WTC11 (cell line): Measurements from ENCODE around the gene PLXNB2. TPM values are rescaled to one million over a fixed set of nuclear protein-coding genes. Genes with fewer than 3 reads are reported as not detected.

Experiments used
- ATAC-seq: fragments of 200-7000 bp; cut with Tn5 transposase; 2 replicates; pipeline ENCODE4 v1.10.0; 2021; ENCODE audit warnings: mild to moderate bottlenecking, moderate library complexity
- CTCF ChIA-PET: fragments of 300-600 bp; sonication (Branson Sonifier 250); formaldehyde crosslinking; loops from one replicate; lab custom pipeline; 2021; ENCODE audit warnings: antibody characterized with exemption; lab: Charles Lee
- POLR2A ChIA-PET: fragments of 350-600 bp; sonication (Branson Sonifier 250); formaldehyde crosslinking; loops from one replicate; lab custom pipeline; 2021; ENCODE audit warnings: antibody characterized with exemption; lab: Charles Lee
- DNase-seq: peaks from one replicate; pipeline ENCODE4 v3.0.0; 2021; ENCODE audit warnings: low spot score
- H3K27ac Mint-ChIP-seq: 2 replicates; pipeline ENCODE4 v1.8.0; 2021; ENCODE audit warnings: mixed read lengths
- H3K27me3 Mint-ChIP-seq: 2 replicates; pipeline ENCODE4 v1.8.0; 2021; ENCODE audit warnings: low read depth, mild to moderate bottlenecking, moderate library complexity, mixed read lengths
- H3K36me3 Mint-ChIP-seq: 2 replicates; pipeline ENCODE4 v1.8.0; 2021; ENCODE audit warnings: mixed read lengths
- H3K4me1 Mint-ChIP-seq: 2 replicates; pipeline ENCODE4 v1.8.0; 2022; ENCODE audit warnings: mixed read lengths
- H3K4me3 Mint-ChIP-seq: 2 replicates; pipeline ENCODE4 v1.8.0; 2021; ENCODE audit warnings: mild to moderate bottlenecking, moderate library complexity, mixed read lengths
- H3K9me3 Mint-ChIP-seq: 2 replicates; pipeline ENCODE4 v1.8.0; 2021; ENCODE audit warnings: mixed read lengths
- ATF1 ChIP-seq: sonication (generic); formaldehyde crosslinking; IDR thresholded peaks from 2 replicates; pipeline ENCODE4 v1.8.1; 2023; ENCODE audit warnings: mild to moderate bottlenecking, moderate library complexity, missing genetic modification reagents
- CREM ChIP-seq: sonication (generic); formaldehyde crosslinking; IDR thresholded peaks from 2 replicates; pipeline ENCODE4 v1.8.1; 2022; ENCODE audit warnings: mild to moderate bottlenecking, missing genetic modification reagents, moderate library complexity
- FOXJ3 ChIP-seq: sonication (generic); formaldehyde crosslinking; IDR thresholded peaks from 2 replicates; pipeline ENCODE4 v1.9.0; 2021; ENCODE audit warnings: missing genetic modification reagents, mild to moderate bottlenecking, borderline replicate concordance
- JAZF1 ChIP-seq: fragments of 250-450 bp; sonication (Bioruptor Pico); IDR thresholded peaks from 2 replicates; pipeline ENCODE4 v1.9.0; 2021; ENCODE audit warnings: moderate library complexity, mild to moderate bottlenecking, inconsistent platforms
- MXD4 ChIP-seq: fragments of 250-450 bp; sonication (Bioruptor Pico); IDR thresholded peaks from 2 replicates; pipeline ENCODE4 v1.8.0; 2021; ENCODE audit warnings: mild to moderate bottlenecking, moderate library complexity, borderline replicate concordance
- MYBL2 ChIP-seq: sonication (generic); formaldehyde crosslinking; IDR thresholded peaks from 2 replicates; pipeline ENCODE4 v1.8.1; 2023; ENCODE audit warnings: mild to moderate bottlenecking, moderate library complexity, missing genetic modification reagents
- NR1H2 ChIP-seq: sonication (generic); formaldehyde crosslinking; IDR thresholded peaks from 2 replicates; pipeline ENCODE4 v1.9.0; 2021; ENCODE audit warnings: mild to moderate bottlenecking, moderate library complexity, missing genetic modification reagents
- SMAD3 ChIP-seq: sonication (generic); formaldehyde crosslinking; IDR thresholded peaks from 2 replicates; pipeline ENCODE4 v1.8.0; 2022; ENCODE audit warnings: missing genetic modification reagents, mild to moderate bottlenecking, borderline replicate concordance
- ZNF416 ChIP-seq: fragments of 250-450 bp; sonication (Bioruptor Pico); IDR thresholded peaks from 2 replicates; pipeline ENCODE4 v1.9.0; 2021; ENCODE audit warnings: mild to moderate bottlenecking, inconsistent platforms
- total RNA-seq: library from RNA; stranded (reverse); gene quantifications from 3 replicates; pipeline ENCODE4 v1.2.3, GENCODE V29; 2021
- TF ChIP-seq, protein P1 (sequence below): sonication (generic); formaldehyde crosslinking; IDR thresholded peaks from 2 replicates; pipeline ENCODE4 v1.8.1; 2022; ENCODE audit warnings: mild to moderate bottlenecking, missing genetic modification reagents, moderate library complexity, borderline replicate concordance
- TF ChIP-seq, protein P2 (sequence below): sonication (generic); formaldehyde crosslinking; IDR thresholded peaks from 2 replicates; pipeline ENCODE4 v1.8.1; 2023; ENCODE audit warnings: mild to moderate bottlenecking, missing genetic modification reagents
- TF ChIP-seq, protein P3 (sequence below): sonication (generic); formaldehyde crosslinking; IDR thresholded peaks from 2 replicates; pipeline ENCODE4 v1.8.1; 2023; ENCODE audit warnings: mild to moderate bottlenecking, missing genetic modification reagents
- TF ChIP-seq, protein P4 (sequence below): sonication (generic); formaldehyde crosslinking; IDR thresholded peaks from 2 replicates; pipeline ENCODE4 v1.8.0; 2023; ENCODE audit warnings: missing genetic modification reagents, mild to moderate bottlenecking, borderline replicate concordance
- TF ChIP-seq, protein P5 (sequence below): fragments of 250-450 bp; sonication (Bioruptor Pico); conservative IDR thresholded peaks from 2 replicates; pipeline ENCODE4 v1.9.0; 2021; ENCODE audit warnings: mild to moderate bottlenecking
- TF ChIP-seq, protein P6 (sequence below): sonication (generic); formaldehyde crosslinking; IDR thresholded peaks from 2 replicates; pipeline ENCODE4 v1.8.1; 2022; ENCODE audit warnings: missing genetic modification reagents, borderline replicate concordance

The PLXNB2 gene
- total RNA-seq, 1 experiment from 2014 or later: 113 TPM

DNA sequence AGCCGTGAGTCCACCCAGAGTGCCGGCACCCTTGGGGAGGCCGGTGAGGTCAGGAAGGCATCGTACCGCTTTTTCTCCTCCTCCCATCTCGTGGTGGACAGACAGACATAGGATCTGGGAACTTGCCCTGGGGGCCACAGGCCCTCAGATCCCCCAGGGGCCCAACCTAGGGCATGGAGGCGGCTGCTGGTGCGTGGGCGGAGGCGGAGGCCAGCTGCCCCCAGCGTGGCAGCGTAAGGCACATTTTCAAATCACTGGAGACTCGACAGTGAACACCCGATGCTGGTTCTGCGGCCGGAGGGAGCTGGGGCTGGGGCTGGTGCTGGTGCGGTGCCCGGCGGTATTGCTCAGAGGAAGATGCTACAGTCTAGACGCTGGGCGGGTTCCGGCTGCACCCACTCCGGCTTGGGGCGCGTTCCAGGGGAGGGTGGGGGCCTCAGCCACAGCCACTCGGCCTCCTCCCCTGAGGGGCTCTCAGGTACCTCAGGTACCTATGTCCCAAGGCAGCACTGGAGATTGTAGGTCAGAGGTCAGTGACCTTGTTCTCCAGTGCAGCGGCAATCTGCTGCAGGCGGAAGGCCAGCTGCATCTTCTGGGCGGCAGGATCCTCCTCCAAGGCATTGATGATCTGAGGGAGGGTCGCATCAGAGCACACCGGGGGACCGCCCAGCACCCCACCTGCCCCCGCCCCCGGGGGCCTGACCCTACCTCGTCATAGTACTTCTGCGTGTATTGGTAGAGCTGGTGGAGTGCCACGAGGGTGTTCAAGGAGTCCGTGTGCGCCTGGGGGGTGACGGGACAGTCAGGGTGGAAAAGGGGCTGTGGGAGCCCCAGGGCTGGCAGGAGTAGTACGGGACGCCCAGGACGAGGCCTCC lies 32.0 kb downstream of the PLXNB2 start:
- ChIA-PET CTCF (interaction anchor here (1.0 to 2.4 kb wide), 4 partner anchors 9 to 51 kb away, joined by 5 to 37 read pairs (median 18); partner anchors contain the start of gene DENND6B), POLR2A (no interaction called here)
- Mint-ChIP-seq H3K27ac (no peak overlapping the region), H3K4me3 (no peak overlapping the region), H3K9me3 (no peaks in the 10 kb centered on the region), H3K4me1 (no peaks in the 10 kb centered on the region), H3K27me3 (peaks cover 15% of the 10 kb centered on the region), H3K36me3 (peaks cover 37% of the 10 kb centered on the region)
- DNase-seq (no peak), ATAC-seq (no peak)
- no peak for TF ChIP-seq ATF1 (CRISPR knock-in tag)
- TF ChIP-seq CREM (CRISPR knock-in tag): no peak
- TF ChIP-seq, protein P1, sequence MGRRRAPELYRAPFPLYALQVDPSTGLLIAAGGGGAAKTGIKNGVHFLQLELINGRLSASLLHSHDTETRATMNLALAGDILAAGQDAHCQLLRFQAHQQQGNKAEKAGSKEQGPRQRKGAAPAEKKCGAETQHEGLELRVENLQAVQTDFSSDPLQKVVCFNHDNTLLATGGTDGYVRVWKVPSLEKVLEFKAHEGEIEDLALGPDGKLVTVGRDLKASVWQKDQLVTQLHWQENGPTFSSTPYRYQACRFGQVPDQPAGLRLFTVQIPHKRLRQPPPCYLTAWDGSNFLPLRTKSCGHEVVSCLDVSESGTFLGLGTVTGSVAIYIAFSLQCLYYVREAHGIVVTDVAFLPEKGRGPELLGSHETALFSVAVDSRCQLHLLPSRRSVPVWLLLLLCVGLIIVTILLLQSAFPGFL (CRISPR knock-in tag): no peak
- TF ChIP-seq NR1H2 (CRISPR knock-in tag): no peak
- TF ChIP-seq ZNF416 (CRISPR knock-in tag): no peak
- no peak for TF ChIP-seq JAZF1 (CRISPR knock-in tag)
- no peak for TF ChIP-seq FOXJ3 (CRISPR knock-in tag)
- TF ChIP-seq, protein P2, sequence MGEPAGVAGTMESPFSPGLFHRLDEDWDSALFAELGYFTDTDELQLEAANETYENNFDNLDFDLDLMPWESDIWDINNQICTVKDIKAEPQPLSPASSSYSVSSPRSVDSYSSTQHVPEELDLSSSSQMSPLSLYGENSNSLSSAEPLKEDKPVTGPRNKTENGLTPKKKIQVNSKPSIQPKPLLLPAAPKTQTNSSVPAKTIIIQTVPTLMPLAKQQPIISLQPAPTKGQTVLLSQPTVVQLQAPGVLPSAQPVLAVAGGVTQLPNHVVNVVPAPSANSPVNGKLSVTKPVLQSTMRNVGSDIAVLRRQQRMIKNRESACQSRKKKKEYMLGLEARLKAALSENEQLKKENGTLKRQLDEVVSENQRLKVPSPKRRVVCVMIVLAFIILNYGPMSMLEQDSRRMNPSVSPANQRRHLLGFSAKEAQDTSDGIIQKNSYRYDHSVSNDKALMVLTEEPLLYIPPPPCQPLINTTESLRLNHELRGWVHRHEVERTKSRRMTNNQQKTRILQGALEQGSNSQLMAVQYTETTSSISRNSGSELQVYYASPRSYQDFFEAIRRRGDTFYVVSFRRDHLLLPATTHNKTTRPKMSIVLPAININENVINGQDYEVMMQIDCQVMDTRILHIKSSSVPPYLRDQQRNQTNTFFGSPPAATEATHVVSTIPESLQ: no peak
- TF ChIP-seq MXD4: no peak
- TF ChIP-seq, protein P3, sequence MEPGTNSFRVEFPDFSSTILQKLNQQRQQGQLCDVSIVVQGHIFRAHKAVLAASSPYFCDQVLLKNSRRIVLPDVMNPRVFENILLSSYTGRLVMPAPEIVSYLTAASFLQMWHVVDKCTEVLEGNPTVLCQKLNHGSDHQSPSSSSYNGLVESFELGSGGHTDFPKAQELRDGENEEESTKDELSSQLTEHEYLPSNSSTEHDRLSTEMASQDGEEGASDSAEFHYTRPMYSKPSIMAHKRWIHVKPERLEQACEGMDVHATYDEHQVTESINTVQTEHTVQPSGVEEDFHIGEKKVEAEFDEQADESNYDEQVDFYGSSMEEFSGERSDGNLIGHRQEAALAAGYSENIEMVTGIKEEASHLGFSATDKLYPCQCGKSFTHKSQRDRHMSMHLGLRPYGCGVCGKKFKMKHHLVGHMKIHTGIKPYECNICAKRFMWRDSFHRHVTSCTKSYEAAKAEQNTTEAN (CRISPR knock-in tag): no peak
- TF ChIP-seq, protein P4, sequence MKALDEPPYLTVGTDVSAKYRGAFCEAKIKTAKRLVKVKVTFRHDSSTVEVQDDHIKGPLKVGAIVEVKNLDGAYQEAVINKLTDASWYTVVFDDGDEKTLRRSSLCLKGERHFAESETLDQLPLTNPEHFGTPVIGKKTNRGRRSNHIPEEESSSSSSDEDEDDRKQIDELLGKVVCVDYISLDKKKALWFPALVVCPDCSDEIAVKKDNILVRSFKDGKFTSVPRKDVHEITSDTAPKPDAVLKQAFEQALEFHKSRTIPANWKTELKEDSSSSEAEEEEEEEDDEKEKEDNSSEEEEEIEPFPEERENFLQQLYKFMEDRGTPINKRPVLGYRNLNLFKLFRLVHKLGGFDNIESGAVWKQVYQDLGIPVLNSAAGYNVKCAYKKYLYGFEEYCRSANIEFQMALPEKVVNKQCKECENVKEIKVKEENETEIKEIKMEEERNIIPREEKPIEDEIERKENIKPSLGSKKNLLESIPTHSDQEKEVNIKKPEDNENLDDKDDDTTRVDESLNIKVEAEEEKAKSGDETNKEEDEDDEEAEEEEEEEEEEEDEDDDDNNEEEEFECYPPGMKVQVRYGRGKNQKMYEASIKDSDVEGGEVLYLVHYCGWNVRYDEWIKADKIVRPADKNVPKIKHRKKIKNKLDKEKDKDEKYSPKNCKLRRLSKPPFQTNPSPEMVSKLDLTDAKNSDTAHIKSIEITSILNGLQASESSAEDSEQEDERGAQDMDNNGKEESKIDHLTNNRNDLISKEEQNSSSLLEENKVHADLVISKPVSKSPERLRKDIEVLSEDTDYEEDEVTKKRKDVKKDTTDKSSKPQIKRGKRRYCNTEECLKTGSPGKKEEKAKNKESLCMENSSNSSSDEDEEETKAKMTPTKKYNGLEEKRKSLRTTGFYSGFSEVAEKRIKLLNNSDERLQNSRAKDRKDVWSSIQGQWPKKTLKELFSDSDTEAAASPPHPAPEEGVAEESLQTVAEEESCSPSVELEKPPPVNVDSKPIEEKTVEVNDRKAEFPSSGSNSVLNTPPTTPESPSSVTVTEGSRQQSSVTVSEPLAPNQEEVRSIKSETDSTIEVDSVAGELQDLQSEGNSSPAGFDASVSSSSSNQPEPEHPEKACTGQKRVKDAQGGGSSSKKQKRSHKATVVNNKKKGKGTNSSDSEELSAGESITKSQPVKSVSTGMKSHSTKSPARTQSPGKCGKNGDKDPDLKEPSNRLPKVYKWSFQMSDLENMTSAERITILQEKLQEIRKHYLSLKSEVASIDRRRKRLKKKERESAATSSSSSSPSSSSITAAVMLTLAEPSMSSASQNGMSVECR (CRISPR knock-in tag): no peak
- TF ChIP-seq, protein P5, sequence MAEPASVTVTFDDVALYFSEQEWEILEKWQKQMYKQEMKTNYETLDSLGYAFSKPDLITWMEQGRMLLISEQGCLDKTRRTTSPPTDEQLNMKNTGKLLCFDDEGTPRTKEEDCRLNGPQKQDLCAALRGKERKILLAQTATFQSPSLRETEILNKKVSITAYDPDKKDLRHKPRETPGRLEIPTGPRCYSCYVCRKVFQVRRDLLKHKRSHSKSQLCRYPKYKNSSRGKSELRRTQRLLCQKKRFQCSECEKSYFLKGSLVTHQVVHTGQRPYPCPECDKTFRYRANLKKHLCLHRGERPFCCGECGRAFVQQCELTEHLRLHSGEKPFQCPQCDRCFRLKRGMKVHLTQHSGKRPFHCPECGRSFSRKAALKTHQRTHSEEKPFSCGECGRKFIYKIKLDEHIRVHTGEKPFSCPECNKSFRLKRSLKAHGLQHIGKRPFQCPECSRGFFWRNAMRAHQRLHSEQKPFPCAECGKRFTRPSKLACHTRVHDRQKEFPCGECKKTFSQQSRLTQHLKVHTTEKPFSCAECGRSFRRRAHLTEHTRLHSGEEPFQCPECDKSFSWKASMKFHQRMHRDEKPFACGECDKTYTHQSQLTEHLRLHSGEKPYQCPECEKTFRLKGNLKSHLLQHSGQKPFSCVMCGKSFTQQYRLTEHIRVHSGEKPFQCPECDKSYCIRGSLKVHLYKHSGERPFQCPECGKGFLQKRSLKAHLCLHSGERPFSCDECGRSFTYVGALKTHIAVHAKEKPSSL (CRISPR knock-in tag): no peak
- TF ChIP-seq, protein P6, sequence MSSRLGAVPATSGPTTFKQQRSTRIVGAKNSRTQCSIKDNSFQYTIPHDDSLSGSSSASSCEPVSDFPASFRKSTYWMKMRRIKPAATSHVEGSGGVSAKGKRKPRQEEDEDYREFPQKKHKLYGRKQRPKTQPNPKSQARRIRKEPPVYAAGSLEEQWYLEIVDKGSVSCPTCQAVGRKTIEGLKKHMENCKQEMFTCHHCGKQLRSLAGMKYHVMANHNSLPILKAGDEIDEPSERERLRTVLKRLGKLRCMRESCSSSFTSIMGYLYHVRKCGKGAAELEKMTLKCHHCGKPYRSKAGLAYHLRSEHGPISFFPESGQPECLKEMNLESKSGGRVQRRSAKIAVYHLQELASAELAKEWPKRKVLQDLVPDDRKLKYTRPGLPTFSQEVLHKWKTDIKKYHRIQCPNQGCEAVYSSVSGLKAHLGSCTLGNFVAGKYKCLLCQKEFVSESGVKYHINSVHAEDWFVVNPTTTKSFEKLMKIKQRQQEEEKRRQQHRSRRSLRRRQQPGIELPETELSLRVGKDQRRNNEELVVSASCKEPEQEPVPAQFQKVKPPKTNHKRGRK (CRISPR knock-in tag): no peak
- no peak for TF ChIP-seq SMAD3
- TF ChIP-seq MYBL2 (CRISPR knock-in tag): no peak
- TF ChIP-seq, all 79 proteins: peak for 0
